AG09319 (cell line): Measurements from ENCODE around the gene MED29.
"Not testable (repeated sequence)": the region's sequence is repeated elsewhere in the genome, so short reads cannot be mapped to it uniquely, and the experiment has no call there.

Source experiments
- DNase-seq: peaks from one replicate; pipeline ENCODE4 v3.0.0-alpha.2; 2010; ENCODE audit warnings: low read depth; ENCODE audit errors: extremely low read depth
- CTCF ChIP-seq: IDR thresholded peaks from 2 replicates; pipeline ENCODE4 v1.5.1; 2011; ENCODE audit warnings: low read depth, mild to moderate bottlenecking, inconsistent platforms, low read length, moderate library complexity

Gene MED29

DNA sequence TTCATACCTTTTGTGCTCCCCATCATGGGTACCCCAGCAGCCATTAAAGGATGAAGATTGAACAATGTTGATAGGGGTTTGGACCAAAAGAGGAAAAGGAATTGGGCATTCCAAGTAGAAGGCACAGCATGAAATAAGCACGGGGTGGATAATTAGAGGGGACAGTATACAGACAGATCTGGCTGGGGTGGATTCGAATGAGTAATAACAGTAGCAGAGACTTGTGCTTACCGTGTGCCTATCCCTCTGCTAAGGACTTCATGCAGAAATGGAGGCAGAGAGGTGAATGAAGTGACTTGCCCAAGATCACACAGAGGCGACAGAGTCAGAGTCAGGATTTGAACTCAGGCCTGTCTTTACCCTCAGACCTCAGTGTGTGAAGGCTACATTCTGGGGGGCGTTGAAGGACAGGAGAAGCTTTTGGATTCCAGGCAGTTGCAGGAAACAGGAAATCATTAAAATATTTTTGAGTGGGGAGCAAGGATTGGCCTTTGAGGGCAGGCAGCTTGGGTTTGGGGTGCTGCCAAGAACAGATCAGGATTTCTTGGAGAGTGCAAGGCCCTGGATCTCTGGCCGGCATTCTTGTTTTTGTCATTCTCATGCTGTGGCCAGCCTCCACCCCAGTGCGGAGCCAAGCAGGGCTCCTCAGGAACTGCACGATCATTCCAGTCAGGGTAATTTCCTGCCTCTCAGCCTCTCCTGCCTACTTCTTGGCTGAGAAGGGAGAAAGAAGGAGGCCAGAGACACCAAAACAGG lies 19.0 kb upstream of the MED29 start:
- TF ChIP-seq CTCF: no peak
- DNase-seq: peak; percentile 95

DNA sequence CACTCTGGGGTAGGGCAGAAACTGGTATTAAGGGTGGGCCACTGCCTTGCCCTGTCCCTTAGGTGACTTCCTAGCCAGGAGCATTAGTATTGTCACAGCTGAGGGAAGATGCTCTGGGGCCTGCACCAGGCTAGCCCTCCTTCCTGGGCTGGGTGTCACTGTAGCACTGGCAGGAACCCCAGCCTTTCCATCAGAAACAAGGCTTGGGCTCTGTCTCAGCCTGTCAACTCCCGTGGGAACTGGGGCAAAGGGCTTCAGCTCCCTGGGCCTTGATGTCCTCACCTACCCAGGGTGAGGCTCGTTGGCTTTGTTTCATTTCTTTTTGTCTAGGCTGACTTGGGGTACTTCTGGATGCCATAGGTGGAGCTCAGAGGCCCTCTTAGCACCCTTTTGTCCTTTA lies 18.2 kb upstream of the MED29 start:
- DNase-seq: no peak
- no peak for TF ChIP-seq CTCF

DNA sequence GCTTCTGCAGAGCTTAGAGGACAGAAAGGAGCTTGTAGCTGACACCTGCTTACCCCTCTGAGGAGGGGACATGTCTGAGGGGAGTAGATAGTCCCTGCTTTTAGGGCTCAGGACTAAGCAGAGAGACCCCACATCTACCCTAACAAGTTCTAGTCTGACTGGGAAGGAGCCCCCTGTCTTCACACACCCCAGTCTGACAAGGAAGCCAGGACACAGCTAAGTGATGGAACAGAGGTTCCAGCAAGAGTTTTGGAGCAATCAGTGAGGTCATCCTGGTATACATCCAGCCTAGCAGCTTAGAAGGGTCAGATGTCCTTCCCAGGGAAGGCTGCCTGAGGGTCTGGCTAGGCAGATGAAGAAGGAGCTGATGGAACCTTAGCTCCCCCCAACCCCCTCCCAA lies 15.2 kb upstream of the MED29 start:
- no peak for TF ChIP-seq CTCF
- DNase-seq: no peak

- TF ChIP-seq CTCF: no peak
- DNase-seq: no peak
Measured at GRCh38 chr19:39377373-39378362, 13.5 kb upstream of the MED29 start.

GRCh38 chr19:39379366-39379765 lies 11.8 kb upstream of the MED29 start:
- not testable (repeated sequence) for DNase-seq

DNA sequence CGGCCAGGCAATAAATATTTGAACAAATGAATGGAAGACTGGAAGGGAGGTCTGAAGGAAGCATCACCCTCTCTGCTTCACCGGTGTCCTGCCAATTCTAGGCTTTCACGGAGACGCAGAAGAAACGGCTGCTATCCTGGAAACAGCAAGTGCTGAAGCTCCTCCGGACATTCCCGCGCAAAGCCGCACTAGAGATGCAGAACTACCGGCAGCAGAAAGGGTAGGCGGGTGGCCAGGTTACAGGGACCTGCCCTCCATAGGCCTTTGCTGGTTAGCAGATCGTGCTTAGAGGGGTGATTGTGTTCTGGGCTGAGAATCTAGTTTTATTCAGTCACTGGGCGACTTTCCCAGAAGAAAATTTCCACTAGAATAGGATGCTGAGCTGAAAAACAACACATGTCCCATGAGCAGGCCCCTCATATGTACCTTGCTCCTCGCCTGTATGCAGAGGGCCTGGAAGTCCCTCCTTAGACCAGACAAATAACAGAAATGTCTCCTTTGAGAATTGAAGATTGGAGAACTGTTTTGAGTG lies 11.2 kb upstream of the MED29 start:
- TF ChIP-seq CTCF: no peak
- no peak for DNase-seq

- DNase-seq: no peak
- no peak for TF ChIP-seq CTCF
Measured at GRCh38 chr19:39380521-39381502, 10.4 kb upstream of the MED29 start.
